Body of pancreas (tissue), 4 donors: ENCODE measurements around the gene HOXD12.

ENCODE experiments used
- CTCF ChIP-seq, 7 experiments: fragments of 450-650 bp in 4 of 7; fragments of 200-600 bp in 3 of 7; sonication (generic) in 3 of 7; IDR thresholded peaks; one replicate each; pipeline ENCODE4 v1.5.1; 2016 to 2019; ENCODE audit warnings: antibody characterized with exemption in 7 of 7
- POLR2A ChIP-seq, 3 donors: fragments of 450-650 bp; IDR thresholded peaks; one replicate each; pipeline ENCODE4 v1.6.1; 2016; ENCODE audit warnings: antibody characterized with exemption in 3 of 3, mild to moderate bottlenecking in 2 of 3

- TF ChIP-seq POLR2A (IDR thresholded peaks at IDR 0.05) (no peak), CTCF (IDR thresholded peaks at IDR 0.05) (no peak)
Observed at GRCh38 chr2:176109192-176109901, 9.8 kb downstream of the HOXD12 start.
